Neuron (in vitro differentiated cells): ENCODE results near the gene LY6G5C.

Experiments used
- H2AFZ ChIP-seq: one replicate; pipeline ENCODE4 v1.6.1; 2013; ENCODE audit warnings: low read depth, mild to moderate bottlenecking, inconsistent platforms, low read length, moderate library complexity
- H3K27me3 ChIP-seq: one replicate; pipeline ENCODE4 v1.6.1; 2013; ENCODE audit warnings: low read length; ENCODE audit not compliant: insufficient read depth
- H3K36me3 ChIP-seq: one replicate; pipeline ENCODE4 v1.6.1; 2013; ENCODE audit warnings: low read length; ENCODE audit not compliant: insufficient read depth
- H3K4me1 ChIP-seq: one replicate; pipeline ENCODE4 v1.6.1; 2013; ENCODE audit warnings: low read length; ENCODE audit not compliant: insufficient read depth
- H3K4me3 ChIP-seq: 2 replicates; pipeline ENCODE4 v1.5.1; 2013; ENCODE audit warnings: mild to moderate bottlenecking, low read length, moderate library complexity
- H3K9me3 ChIP-seq: one replicate; pipeline ENCODE4 v1.6.1; 2013; ENCODE audit warnings: low read length

The LY6G5C gene

GRCh38 chr6:31691564-31692108 is 10.8 kb upstream of the LY6G5C start:
- no peaks in the 10 kb centered on the region for H3K9me3 ChIP-seq
- H3K36me3 ChIP-seq: peaks cover 84% of the 10 kb centered on the region
- no peak overlapping the region for H2AFZ ChIP-seq
- H3K27me3 ChIP-seq: no peaks in the 10 kb centered on the region
- H3K4me1 ChIP-seq: no peaks in the 10 kb centered on the region
- no peak overlapping the region for H3K4me3 ChIP-seq

GRCh38 chr6:31691078-31691463 is 10.2 kb upstream of the LY6G5C start:
- no peak overlapping the region for H2AFZ ChIP-seq
- no peaks in the 10 kb centered on the region for H3K4me1 ChIP-seq
- no peaks in the 10 kb centered on the region for H3K27me3 ChIP-seq
- H3K4me3 ChIP-seq: no peak overlapping the region
- H3K36me3 ChIP-seq: peaks cover 86% of the 10 kb centered on the region
- H3K9me3 ChIP-seq: no peaks in the 10 kb centered on the region

- H3K4me3 ChIP-seq: no peak overlapping the region
- H3K36me3 ChIP-seq: peaks cover 88% of the 10 kb centered on the region
- H3K9me3 ChIP-seq: no peaks in the 10 kb centered on the region
- no peaks in the 10 kb centered on the region for H3K4me1 ChIP-seq
- H3K27me3 ChIP-seq: no peaks in the 10 kb centered on the region
- no peak overlapping the region for H2AFZ ChIP-seq
Observed at GRCh38 chr6:31690231-31691077, 9.6 kb upstream of the LY6G5C start.

GRCh38 chr6:31689249-31690110 is 8.6 kb upstream of the LY6G5C start:
- Histone ChIP-seq H3K4me1 (no peaks in the 10 kb centered on the region), H3K4me3 (no peak overlapping the region), H2AFZ (no peak overlapping the region), H3K9me3 (no peaks in the 10 kb centered on the region), H3K27me3 (no peaks in the 10 kb centered on the region), H3K36me3 (peaks cover 84% of the 10 kb centered on the region)

- Histone ChIP-seq H3K27me3 (no peaks in the 10 kb centered on the region), H2AFZ (no peak overlapping the region), H3K4me1 (no peaks in the 10 kb centered on the region), H3K9me3 (peaks cover 2% of the 10 kb centered on the region), H3K36me3 (peaks cover 85% of the 10 kb centered on the region), H3K4me3 (no peak overlapping the region)
Observed at GRCh38 chr6:31687860-31688693, 7.2 kb upstream of the LY6G5C start.

GRCh38 chr6:31687321-31687720 is 6.5 kb upstream of the LY6G5C start:
- H3K4me3 ChIP-seq: no peak overlapping the region
- peaks cover 79% of the 10 kb centered on the region for H3K36me3 ChIP-seq
- H2AFZ ChIP-seq: no peak overlapping the region
- no peaks in the 10 kb centered on the region for H3K27me3 ChIP-seq
- no peaks in the 10 kb centered on the region for H3K4me1 ChIP-seq
- H3K9me3 ChIP-seq: peaks cover 3% of the 10 kb centered on the region

GRCh38 chr6:31686483-31686882 is 5.6 kb upstream of the LY6G5C start:
- Histone ChIP-seq H3K9me3 (peaks cover 3% of the 10 kb centered on the region), H3K27me3 (no peaks in the 10 kb centered on the region), H3K4me3 (no peak overlapping the region), H3K36me3 (peaks cover 71% of the 10 kb centered on the region), H3K4me1 (no peaks in the 10 kb centered on the region), H2AFZ (no peak overlapping the region)

- peaks cover 2% of the 10 kb centered on the region for H3K4me1 ChIP-seq
- H3K27me3 ChIP-seq: no peaks in the 10 kb centered on the region
- no peak overlapping the region for H2AFZ ChIP-seq
- H3K9me3 ChIP-seq: peaks cover 3% of the 10 kb centered on the region
- no peak overlapping the region for H3K4me3 ChIP-seq
- H3K36me3 ChIP-seq: peaks cover 44% of the 10 kb centered on the region
Observed at GRCh38 chr6:31683591-31683990, 2.7 kb upstream of the LY6G5C start.

GRCh38 chr6:31681135-31681671 is 336 bp upstream of the LY6G5C start:
- H3K27me3 ChIP-seq: no peaks in the 10 kb centered on the region
- H3K4me3 ChIP-seq: no peak overlapping the region
- H3K36me3 ChIP-seq: peaks cover 21% of the 10 kb centered on the region
- H3K4me1 ChIP-seq: peaks cover 2% of the 10 kb centered on the region
- H3K9me3 ChIP-seq: peaks cover 3% of the 10 kb centered on the region
- no peak overlapping the region for H2AFZ ChIP-seq

- Histone ChIP-seq H3K9me3 (no peaks in the 10 kb centered on the region), H3K4me1 (peaks cover 2% of the 10 kb centered on the region), H3K27me3 (no peaks in the 10 kb centered on the region), H3K36me3 (peaks cover 2% of the 10 kb centered on the region), H2AFZ (no peak overlapping the region), H3K4me3 (no peak overlapping the region)
Observed at GRCh38 chr6:31677955-31678354, 2.9 kb downstream of the LY6G5C start.

- H3K9me3 ChIP-seq: no peaks in the 10 kb centered on the region
- no peak overlapping the region for H3K4me3 ChIP-seq
Observed at GRCh38 chr6:31676904-31677303, 4.0 kb downstream of the LY6G5C start.

GRCh38 chr6:31676322-31676903 is 4.5 kb downstream of the LY6G5C start:
- no peaks in the 10 kb centered on the region for H3K27me3 ChIP-seq
- no peak overlapping the region for H2AFZ ChIP-seq
- H3K9me3 ChIP-seq: no peaks in the 10 kb centered on the region
- no peak overlapping the region for H3K4me3 ChIP-seq
- peaks cover 2% of the 10 kb centered on the region for H3K4me1 ChIP-seq
- H3K36me3 ChIP-seq: peaks cover 14% of the 10 kb centered on the region

More at GRCh38 chr6:31676904-31677303, 4.0 kb downstream of the LY6G5C start:
- Histone ChIP-seq H2AFZ (no peak overlapping the region), H3K27me3 (no peaks in the 10 kb centered on the region), H3K4me1 (peaks cover 2% of the 10 kb centered on the region), H3K36me3 (peaks cover 9% of the 10 kb centered on the region)
